MM.1S (cell line): ENCODE measurements around the gene SLC24A4.

ENCODE experiments used
- CTCF ChIP-seq: fragments of 300-600 bp; sonication (generic); IDR thresholded peaks from 2 replicates; pipeline ENCODE4 v1.5.1; 2016; ENCODE audit warnings: antibody characterized with exemption, low read length, mixed read lengths
- EZH2 ChIP-seq: fragments of 300-600 bp; sonication (generic); optimal IDR thresholded peaks from 2 replicates; pipeline ENCODE3; 2017; ENCODE audit warnings: low read depth, mild to moderate bottlenecking, antibody characterized with exemption, low read length, mixed read lengths

GRCh38 chr14:92411941-92412340, 89.0 kb downstream of the SLC24A4 start:
- no peak for TF ChIP-seq CTCF
- no peak for TF ChIP-seq EZH2
